HepG2 (cell line): ENCODE results near the gene OTULINL. TPM values are rescaled to one million over a fixed set of nuclear protein-coding genes. Genes with fewer than 3 reads are reported as not detected.

ENCODE experiments used
- ATAC-seq: fragments of 200-7000 bp; cut with Tn5 transposase; 3 replicates; pipeline ENCODE4 v1.9.1; 2020; ENCODE audit warnings: mild to moderate bottlenecking, moderate library complexity
- BruUV-seq: library from RNA; stranded (reverse); fragments of 400-500 nt; replicated peaks from 2 replicates; lab custom pipeline; 2021; lab: Mats Ljungman, UMichigan
- CTCF ChIA-PET: fragments of 300-600 bp; formaldehyde crosslinking; extraction: SDS; loops from one replicate; lab custom pipeline; 2021; ENCODE audit warnings: low total read pairs, inconsistent platforms, low intra/inter-chr PET ratio; lab: Yijun Ruan, JAX
- POLR2A ChIA-PET: fragments of 350-600 bp; sonication (Branson Sonifier 250); formaldehyde crosslinking; loops from one replicate; lab custom pipeline; 2020; ENCODE audit warnings: antibody characterized with exemption, inconsistent platforms; lab: Yijun Ruan, JAX
- DNase-seq: peaks from one replicate; pipeline ENCODE4 v3.0.0-alpha.2; 2015; ENCODE audit warnings: low spot score
- FAIRE-seq: peaks from 3 replicates; lab custom pipeline; 2011; peaks lifted over from hg19 to GRCh38; lab: Jason Lieb, UNC
- H2AFZ ChIP-seq: one replicate; pipeline ENCODE4 v1.6.1; 2011; ENCODE audit warnings: low read length, inconsistent platforms
- H3K27ac ChIP-seq: fragments of 300-600 bp; 3 replicates; pipeline ENCODE4 v1.8.0; 2011; ENCODE audit warnings: mixed run types, mild to moderate bottlenecking, mixed read lengths, low read length, inconsistent platforms; ENCODE audit not compliant: insufficient read depth; ENCODE audit errors: extremely low read length
- H3K27me3 ChIP-seq, 2 experiments: fragments of 200-600 bp in 1 of 2; 2 replicates in 1 of 2; 3 replicates in 1 of 2; pipeline versions ENCODE4 v1.6.0 to v1.8.0; 2011; ENCODE audit warnings: low read length in 2 of 2, mild to moderate bottlenecking in 2 of 2, moderate library complexity in 2 of 2, inconsistent platforms in 1 of 2; ENCODE audit not compliant: insufficient read depth in 2 of 2, control insufficient read depth in 1 of 2
- H3K36me3 ChIP-seq, 2 experiments: fragments of 200-600 bp in 1 of 2; replicated peaks in 1 of 2; 2 replicates in 1 of 2; 3 replicates in 1 of 2; pipeline versions ENCODE4 v1.5.1 to v1.8.0; 2011; ENCODE audit warnings: low read length in 2 of 2, inconsistent platforms in 1 of 2; ENCODE audit not compliant: insufficient read depth in 2 of 2, control insufficient read depth in 1 of 2
- H3K4me1 ChIP-seq: 2 replicates; pipeline ENCODE4 v1.5.1; 2012; ENCODE audit warnings: low read length, inconsistent platforms; ENCODE audit not compliant: insufficient read depth
- H3K4me2 ChIP-seq: 2 replicates; pipeline ENCODE4 v1.6.0; 2011; ENCODE audit warnings: low read depth, low read length, inconsistent platforms
- H3K4me3 ChIP-seq, 3 experiments: fragments of 200-600 bp in 1 of 3; sonication (generic), shearing (Covaris generic) in 1 of 3; replicated peaks in 1 of 3; 2 replicates each; pipeline ENCODE4 v1.5.1; 2011 to 2016; ENCODE audit warnings: low read length in 3 of 3, inconsistent platforms in 2 of 3, low read depth in 2 of 3, mild to moderate bottlenecking in 2 of 3, control low read depth in 1 of 3, mixed read lengths in 1 of 3; ENCODE audit not compliant: insufficient read depth in 1 of 3
- H3K79me2 ChIP-seq: one replicate; pipeline ENCODE4 v1.6.1; 2011; ENCODE audit warnings: low read length, inconsistent platforms; ENCODE audit not compliant: insufficient read depth
- H3K9ac ChIP-seq: 2 replicates; pipeline ENCODE4 v1.6.0; 2011; ENCODE audit warnings: mild to moderate bottlenecking, low read depth, low read length, inconsistent platforms; ENCODE audit not compliant: insufficient read depth
- H3K9me3 ChIP-seq: 2 replicates; pipeline ENCODE4 v1.5.1; 2012; ENCODE audit warnings: mild to moderate bottlenecking, low read length
- H4K20me1 ChIP-seq: 2 replicates; pipeline ENCODE4 v1.6.0; 2011; ENCODE audit warnings: inconsistent platforms, mild to moderate bottlenecking, low read length, moderate library complexity; ENCODE audit not compliant: insufficient read depth
- FOXA1 ChIP-seq, 2 experiments: fragments of 450-650 bp in 1 of 2; sonication (generic) in 1 of 2; formaldehyde crosslinking in 1 of 2; IDR thresholded peaks; 2 replicates each; pipeline versions ENCODE4 v1.4.0 to v1.6.1; 2016 to 2020; ENCODE audit warnings: missing genetic modification reagents in 1 of 2
- HNF1A ChIP-seq, 2 experiments: sonication (generic) in 1 of 2; formaldehyde crosslinking in 1 of 2; IDR thresholded peaks; 2 replicates each; pipeline versions ENCODE4 v1.4.0 to v1.6.1; 2016 to 2020; ENCODE audit warnings: borderline replicate concordance in 1 of 2, low read depth in 1 of 2, mild to moderate bottlenecking in 1 of 2, missing genetic modification reagents in 1 of 2
- IRX3 ChIP-seq: sonication (generic); formaldehyde crosslinking; IDR thresholded peaks from 2 replicates; pipeline ENCODE4 v1.8.1; 2023; ENCODE audit warnings: mild to moderate bottlenecking, low read depth, missing genetic modification reagents, borderline replicate concordance
- NCOA5 ChIP-seq: sonication (generic); formaldehyde crosslinking; IDR thresholded peaks from 2 replicates; pipeline ENCODE4 v1.4.0; 2020; ENCODE audit warnings: missing genetic modification reagents
- PHF21A ChIP-seq: sonication (generic); formaldehyde crosslinking; IDR thresholded peaks from 2 replicates; pipeline ENCODE4 v1.5.0; 2020; ENCODE audit warnings: mild to moderate bottlenecking, missing genetic modification reagents
- RFX1 ChIP-seq: fragments of 450-650 bp; IDR thresholded peaks from 2 replicates; pipeline ENCODE4 v1.6.1; 2017
- TAF1 ChIP-seq: sonication (generic); formaldehyde crosslinking; IDR thresholded peaks from 2 replicates; pipeline ENCODE4 v1.4.0; 2020; ENCODE audit warnings: missing genetic modification reagents
- TBX2 ChIP-seq: sonication (generic); formaldehyde crosslinking; IDR thresholded peaks from 2 replicates; pipeline ENCODE4 v1.5.0; 2020; ENCODE audit warnings: missing genetic modification reagents, mild to moderate bottlenecking, borderline replicate concordance
- ZFP1 ChIP-seq: IDR thresholded peaks from 2 replicates; pipeline ENCODE4 v1.6.1; 2016
- ZNF382 ChIP-seq: sonication (generic); formaldehyde crosslinking; IDR thresholded peaks from 2 replicates; pipeline ENCODE4 v1.5.0; 2020; ENCODE audit warnings: missing genetic modification reagents, mild to moderate bottlenecking, borderline replicate concordance
- ZNF383 ChIP-seq: sonication (generic); formaldehyde crosslinking; IDR thresholded peaks from 2 replicates; pipeline ENCODE4 v1.4.0; 2020; ENCODE audit warnings: missing genetic modification reagents, mild to moderate bottlenecking, borderline replicate concordance
- ZNF605 ChIP-seq: sonication (generic); formaldehyde crosslinking; IDR thresholded peaks from 2 replicates; pipeline ENCODE4 v1.8.0; 2022; ENCODE audit warnings: mild to moderate bottlenecking, missing genetic modification reagents
- ZNF776 ChIP-seq: sonication (generic); formaldehyde crosslinking; IDR thresholded peaks from 2 replicates; pipeline ENCODE4 v1.4.0; 2020; ENCODE audit warnings: mild to moderate bottlenecking, missing genetic modification reagents
- ZNF790 ChIP-seq: sonication (generic); formaldehyde crosslinking; IDR thresholded peaks from 2 replicates; pipeline ENCODE4 v1.8.0; 2022; ENCODE audit warnings: missing genetic modification reagents, mild to moderate bottlenecking, borderline replicate concordance
- ZNF792 ChIP-seq: IDR thresholded peaks from 2 replicates; pipeline ENCODE4 v1.6.1; 2016
- WGBS: methylation state at CpG from one replicate; pipeline ENCODE4 v1.1.6; 2017; ENCODE audit warnings: low lambda C conversion rate; 5-methylcytosine and 5-hydroxymethylcytosine counted together
- in situ Hi-C: cut with HindIII; loops from 2 replicates; pipeline ENCODE4 v1.10.0; 2017; ENCODE audit warnings: low pct_unique_long_range_greater_than_20kb; ENCODE audit not compliant: extremely low pct_ligation_motif_present
- intact Hi-C: fragments of 100-400 bp; cut with micrococcal nuclease; formaldehyde crosslinking; loops from one replicate; pipeline ENCODE4 v1.10.0; 2022; ENCODE audit not compliant: unreplicated experiment
- polyA plus RNA-seq, 8 experiments: library from polyadenylated mRNA; depleted of rRNA in 3 of 8; stranded (reverse) in 7 of 8; unstranded in 1 of 8; fragments of >200 nt; fragmentation: Illumina TruSeq in 4 of 8; extraction: Trizol in 4 of 8; gene quantifications; 2 replicates each; pipeline versions ENCODE4 v1.2.1 to v1.2.3, GENCODE V29; 2011 to 2016; ENCODE audit warnings: low read depth in 4 of 8, missing spikeins in 1 of 8, mixed read lengths in 1 of 8; ENCODE audit not compliant: insufficient read depth in 1 of 8
- total RNA-seq, 5 experiments: library from RNA; depleted of rRNA; stranded (reverse); fragments of >200 nt; fragmentation: Illumina TruSeq; extraction: Trizol; gene quantifications; 2 replicates each; pipeline ENCODE4 v1.2.3, GENCODE V29; 2016; ENCODE audit warnings: low read depth in 1 of 5
- TF ChIP-seq, protein P1 (sequence below): IDR thresholded peaks from 2 replicates; pipeline ENCODE4 v1.6.1; 2016; ENCODE audit warnings: missing compliant biosample characterization, missing genetic modification reagents, borderline replicate concordance

Gene OTULINL
- total and polyA plus RNA-seq, 2 of the 13 experiments (the other 11 are each of a cell fraction or from before 2014, with no cell fraction given) = 0.04 to 0.40 TPM

- ATAC-seq = no peak
- WGBS = 30% methylated on average over 4 of the region's 4 CpGs
- in situ Hi-C loops = no loop called here
Measured at GRCh38 chr5:14615365-14615764, 33.8 kb downstream of the OTULINL start.

More at GRCh38 chr5:14615365-14615764, 33.8 kb downstream of the OTULINL start:
- FAIRE-seq = no peak
- intact Hi-C loops = no loop called here
- Histone ChIP-seq H4K20me1 (no peaks in the 10 kb centered on the region), H3K36me3 (no peaks in the 10 kb centered on the region), H3K4me1 (0 out of 2 replicates have a peak, but pooled peaks cover 6% of the 10 kb centered on the region), H3K9ac (no peak overlapping the region), H3K79me2 (no peaks in the 10 kb centered on the region), H3K27me3 (no peaks in the 10 kb centered on the region), H3K4me3 (no peak overlapping the region), H3K9me3 (no peaks in the 10 kb centered on the region), H2AFZ (no peak overlapping the region), H3K27ac (no peak overlapping the region), H3K4me2 (no peak overlapping the region)
- CTCF ChIA-PET = no interaction called here
- TF ChIP-seq PHF21A (CRISPR knock-in tag) (no peak), ZNF383 (CRISPR knock-in tag) (no peak), TAF1 (no peak), IRX3 (no peak), ZNF792 (CRISPR knock-in tag) (no peak), ZNF790 (CRISPR knock-in tag) (no peak), ZNF382 (CRISPR knock-in tag) (no peak), FOXA1 (IDR thresholded peaks at IDR 0.05) (no peak), FOXA1 (CRISPR knock-in tag; IDR thresholded peaks at IDR 0.05) (no peak), TBX2 (CRISPR knock-in tag) (no peak), NCOA5 (CRISPR knock-in tag) (no peak), RFX1 (no peak), ZNF605 (CRISPR knock-in tag) (no peak), ZFP1 (no peak), ZNF776 (no peak), HNF1A (IDR thresholded peaks at IDR 0.05; ENCODE audit: low read depth) (no peak), HNF1A (CRISPR knock-in tag; IDR thresholded peaks at IDR 0.05; ENCODE audit: borderline replicate concordance) (no peak)
- TF ChIP-seq, protein P1, sequence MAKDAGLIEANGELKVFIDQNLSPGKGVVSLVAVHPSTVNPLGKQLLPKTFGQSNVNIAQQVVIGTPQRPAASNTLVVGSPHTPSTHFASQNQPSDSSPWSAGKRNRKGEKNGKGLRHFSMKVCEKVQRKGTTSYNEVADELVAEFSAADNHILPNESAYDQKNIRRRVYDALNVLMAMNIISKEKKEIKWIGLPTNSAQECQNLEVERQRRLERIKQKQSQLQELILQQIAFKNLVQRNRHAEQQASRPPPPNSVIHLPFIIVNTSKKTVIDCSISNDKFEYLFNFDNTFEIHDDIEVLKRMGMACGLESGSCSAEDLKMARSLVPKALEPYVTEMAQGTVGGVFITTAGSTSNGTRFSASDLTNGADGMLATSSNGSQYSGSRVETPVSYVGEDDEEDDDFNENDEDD (CRISPR knock-in tag) = no peak
- DNase-seq = no peak
- no TSS peak for BruUV-seq
- POLR2A ChIA-PET = no interaction called here
